Kidney epithelial cell (primary cell): ENCODE measurements around the gene GGNBP2. TPM values are rescaled to one million over a fixed set of nuclear protein-coding genes. Genes with fewer than 3 reads are reported as not detected.
"Not testable (repeated sequence)": the region's sequence is repeated elsewhere in the genome, so short reads cannot be mapped to it uniquely, and the experiment has no call there.

Experiments
- DNase-seq: peaks from one replicate; pipeline ENCODE4 v3.0.0-alpha.2; 2010; ENCODE audit warnings: low read depth
- H3K27me3 ChIP-seq: 2 replicates; pipeline ENCODE4 v1.6.0; 2011; ENCODE audit warnings: low read length; ENCODE audit not compliant: control insufficient read depth, insufficient read depth
- H3K36me3 ChIP-seq: 2 replicates; pipeline ENCODE4 v1.5.1; 2011; ENCODE audit warnings: low read length; ENCODE audit not compliant: control insufficient read depth, insufficient read depth
- H3K4me3 ChIP-seq: 2 replicates; pipeline ENCODE4 v1.5.1; 2011; ENCODE audit warnings: low read depth, mild to moderate bottlenecking, control low read depth, low read length
- CTCF ChIP-seq: IDR thresholded peaks from 2 replicates; pipeline ENCODE4 v1.5.1; 2011; ENCODE audit warnings: mild to moderate bottlenecking, moderate library complexity, low read length, control low read depth, inconsistent platforms; ENCODE audit not compliant: insufficient read depth, poor library complexity, severe bottlenecking
- total RNA-seq: library from RNA; depleted of rRNA; stranded (reverse); fragments of >200 nt; gene quantifications from 2 replicates; pipeline ENCODE4 v1.2.3, GENCODE V29; 2015

Gene GGNBP2
- total RNA-seq, 1 donor from 2014 or later = 38.2 TPM

GRCh38 chr17:36506249-36506826 lies 38.4 kb upstream of the GGNBP2 start:
- Histone ChIP-seq H3K4me3 (no peak overlapping the region), H3K36me3 (peaks cover 2% of the 10 kb centered on the region), H3K27me3 (no peaks in the 10 kb centered on the region)
- no peak for TF ChIP-seq CTCF
- DNase-seq = no peak

- no peak overlapping the region for H3K4me3 ChIP-seq
- H3K36me3 ChIP-seq = peaks cover 2% of the 10 kb centered on the region
These were observed 37.9 kb upstream of the GGNBP2 start for GRCh38 chr17:36506831-36507230.

GRCh38 chr17:36507266-36507665 lies 37.5 kb upstream of the GGNBP2 start:
- Histone ChIP-seq H3K36me3 (peaks cover 2% of the 10 kb centered on the region), H3K4me3 (no peak overlapping the region), H3K27me3 (no peaks in the 10 kb centered on the region)
- no peak for TF ChIP-seq CTCF
- DNase-seq = no peak

More at GRCh38 chr17:36506831-36507230, 37.9 kb upstream of the GGNBP2 start:
- no peak for TF ChIP-seq CTCF
- no peaks in the 10 kb centered on the region for H3K27me3 ChIP-seq
- no peak for DNase-seq

GRCh38 chr17:36508439-36508838 lies 36.3 kb upstream of the GGNBP2 start:
- not testable (repeated sequence) for H3K27me3 ChIP-seq, H3K36me3 ChIP-seq, DNase-seq, H3K4me3 ChIP-seq

GRCh38 chr17:36509272-36509985 lies 35.3 kb upstream of the GGNBP2 start:
- no peak for DNase-seq
- peaks cover 2% of the 10 kb centered on the region for H3K36me3 ChIP-seq
- H3K4me3 ChIP-seq = no peak overlapping the region
- H3K27me3 ChIP-seq = no peaks in the 10 kb centered on the region
- TF ChIP-seq CTCF = no peak

- H3K4me3 ChIP-seq = no peak overlapping the region
- no peak for TF ChIP-seq CTCF
- peaks cover 2% of the 10 kb centered on the region for H3K36me3 ChIP-seq
- no peak for DNase-seq
- no peaks in the 10 kb centered on the region for H3K27me3 ChIP-seq
These were observed 34.1 kb upstream of the GGNBP2 start for GRCh38 chr17:36510636-36511035.
